ENCODE results near the gene DGKZ. TPM values are rescaled to one million over a fixed set of nuclear protein-coding genes. Genes with fewer than 3 reads are reported as not detected.
A peak's percentile ranks its signal among the peaks of the same experiment; 100 is the strongest.
"Not testable (repeated sequence)": the region's sequence is repeated elsewhere in the genome, so short reads cannot be mapped to it uniquely, and the experiment has no call there.

The DGKZ gene
- total and polyA plus RNA-seq, 12 donors: 12.4 to 160 (median 44.0) TPM

DNA sequence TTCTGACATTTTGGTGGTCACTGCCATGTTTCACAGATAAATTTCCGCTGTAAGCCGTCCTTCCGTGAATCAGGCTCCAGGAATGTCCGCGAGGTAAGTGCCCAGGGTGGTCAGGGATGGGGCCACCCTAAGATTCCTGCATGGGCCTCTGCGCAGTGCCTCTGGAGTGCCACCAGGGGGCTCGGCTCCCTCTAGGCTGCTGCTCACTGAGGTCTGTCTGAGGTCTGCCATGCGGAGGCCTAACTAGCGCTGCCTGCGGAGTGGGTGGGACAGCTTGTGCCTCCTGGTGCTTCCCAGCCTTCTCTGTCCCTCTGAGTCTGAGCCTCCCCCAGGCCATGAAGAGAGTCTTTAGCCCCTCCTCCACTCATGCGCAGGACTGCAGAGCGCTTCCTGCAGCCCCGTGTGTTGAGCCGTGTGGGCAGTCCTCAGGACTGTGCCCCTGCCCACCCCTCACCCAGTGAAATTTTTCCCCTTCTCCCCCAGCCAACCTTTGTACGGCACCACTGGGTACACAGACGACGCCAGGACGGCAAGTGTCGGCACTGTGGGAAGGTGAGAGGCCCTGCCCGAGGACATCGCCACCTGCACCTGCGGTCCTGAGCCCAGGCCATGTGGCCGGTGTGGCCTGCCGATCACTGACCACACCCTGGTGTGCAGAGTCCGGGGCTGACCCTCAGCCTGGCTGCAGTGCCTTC, 22.3 kb downstream of the DGKZ start:
- Histone ChIP-seq H3K27me3 (no peaks in the 10 kb centered on the region), H3K9me3 (replicated peaks in 1 of 3) (no peaks in the 10 kb centered on the region), H3K4me3 (no peak overlapping the region), H3K4me1 (replicated peaks in 1 of 2) (peaks cover 0 to 4% of the 10 kb centered on the region in 2 donors), H3K27ac (no peak overlapping the region), H3K36me3 (replicated peaks in 1 of 2) (peaks cover 0 to 57% of the 10 kb centered on the region in 2 donors)
- 66 to 72% (median 70%) methylated on average over 22 to 25 of the region's 25 CpGs for WGBS, 4 donors
- TF ChIP-seq, protein P1, sequence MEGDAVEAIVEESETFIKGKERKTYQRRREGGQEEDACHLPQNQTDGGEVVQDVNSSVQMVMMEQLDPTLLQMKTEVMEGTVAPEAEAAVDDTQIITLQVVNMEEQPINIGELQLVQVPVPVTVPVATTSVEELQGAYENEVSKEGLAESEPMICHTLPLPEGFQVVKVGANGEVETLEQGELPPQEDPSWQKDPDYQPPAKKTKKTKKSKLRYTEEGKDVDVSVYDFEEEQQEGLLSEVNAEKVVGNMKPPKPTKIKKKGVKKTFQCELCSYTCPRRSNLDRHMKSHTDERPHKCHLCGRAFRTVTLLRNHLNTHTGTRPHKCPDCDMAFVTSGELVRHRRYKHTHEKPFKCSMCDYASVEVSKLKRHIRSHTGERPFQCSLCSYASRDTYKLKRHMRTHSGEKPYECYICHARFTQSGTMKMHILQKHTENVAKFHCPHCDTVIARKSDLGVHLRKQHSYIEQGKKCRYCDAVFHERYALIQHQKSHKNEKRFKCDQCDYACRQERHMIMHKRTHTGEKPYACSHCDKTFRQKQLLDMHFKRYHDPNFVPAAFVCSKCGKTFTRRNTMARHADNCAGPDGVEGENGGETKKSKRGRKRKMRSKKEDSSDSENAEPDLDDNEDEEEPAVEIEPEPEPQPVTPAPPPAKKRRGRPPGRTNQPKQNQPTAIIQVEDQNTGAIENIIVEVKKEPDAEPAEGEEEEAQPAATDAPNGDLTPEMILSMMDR (IDR thresholded peaks at IDR 0.05): peak; percentile 63 to 83 (median 75)
- TF ChIP-seq POLR2A (IDR thresholded peaks at IDR 0.05): no peak
- peak in 6 of 7 donors; percentile 56 to 84 (median 70) for DNase-seq
- intact Hi-C loops (cut with DNase I): no loop called here

GRCh38 chr11:46370253-46370652, 23.0 kb downstream of the DGKZ start:
- intact Hi-C loops (cut with DNase I): no loop called here

DNA sequence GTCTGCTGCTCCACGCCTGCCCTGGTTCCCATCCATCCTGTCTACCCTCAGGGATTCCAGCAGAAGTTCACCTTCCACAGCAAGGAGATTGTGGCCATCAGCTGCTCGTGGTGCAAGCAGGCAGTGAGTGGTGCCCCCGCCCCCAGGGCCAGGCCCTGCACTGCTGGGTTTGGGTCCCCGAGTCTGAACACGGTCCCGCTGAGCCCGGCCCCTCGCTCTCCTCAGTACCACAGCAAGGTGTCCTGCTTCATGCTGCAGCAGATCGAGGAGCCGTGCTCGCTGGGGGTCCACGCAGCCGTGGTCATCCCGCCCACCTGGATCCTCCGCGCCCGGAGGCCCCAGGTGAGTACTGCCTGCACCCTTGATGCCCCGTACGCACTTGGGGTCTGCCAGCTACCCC, 24.0 kb downstream of the DGKZ start:
- H3K27me3 ChIP-seq; DNase-seq; H3K27ac ChIP-seq; H3K4me3 ChIP-seq; intact Hi-C loops (cut with DNase I); H3K9me3 ChIP-seq (replicated peaks in 1 of 3); H3K4me1 ChIP-seq (replicated peaks in 1 of 2): not testable (repeated sequence)
- peaks cover 0 to 74% of the 10 kb centered on the region in 2 donors for H3K36me3 ChIP-seq (replicated peaks in 1 of 2)
- 96 to 97% (median 96%) methylated on average over 17 to 19 of the region's 19 CpGs; no CpG with 5 or more reads in 1 of the 4 donors for WGBS, 4 donors

More at GRCh38 chr11:46370253-46370652, 23.0 kb downstream of the DGKZ start:
- DNase-seq: no peak
- H3K4me3 ChIP-seq: no peak overlapping the region
- TF ChIP-seq, protein P1 (IDR thresholded peaks at IDR 0.05): no peak
- no peak for TF ChIP-seq POLR2A (IDR thresholded peaks at IDR 0.05)
- WGBS, 4 donors: 83 to 87% (median 85%) methylated on average over 11 to 13 of the region's 13 CpGs
- H3K36me3 ChIP-seq (replicated peaks in 1 of 2): peaks cover 0 to 64% of the 10 kb centered on the region in 2 donors
- H3K27ac ChIP-seq: no peak overlapping the region
- H3K4me1 ChIP-seq (replicated peaks in 1 of 2): peaks cover 0 to 4% of the 10 kb centered on the region in 2 donors
- no peaks in the 10 kb centered on the region for H3K9me3 ChIP-seq (replicated peaks in 1 of 3)
- no peaks in the 10 kb centered on the region for H3K27me3 ChIP-seq

DNA sequence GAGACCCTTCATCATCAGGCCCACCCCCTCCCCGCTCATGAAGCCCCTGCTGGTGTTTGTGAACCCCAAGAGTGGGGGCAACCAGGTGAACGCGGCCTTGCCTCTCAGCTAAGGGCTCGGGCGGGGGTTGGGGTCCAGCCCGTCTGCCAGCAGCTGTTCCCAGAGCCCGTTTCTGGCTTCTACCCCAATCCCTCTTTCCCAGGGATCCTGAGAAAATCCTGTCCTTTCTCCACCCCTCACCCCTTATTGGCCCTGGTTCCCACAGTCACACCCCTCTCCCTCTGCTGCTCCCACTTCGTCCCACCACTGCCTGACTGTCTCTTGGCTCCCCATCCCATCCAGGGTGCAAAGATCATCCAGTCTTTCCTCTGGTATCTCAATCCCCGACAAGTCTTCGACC, 24.8 kb downstream of the DGKZ start:
- H3K4me3 ChIP-seq: no peak overlapping the region
- intact Hi-C loops (cut with DNase I): no loop called here
- peaks cover 0 to 79% of the 10 kb centered on the region in 2 donors for H3K36me3 ChIP-seq (replicated peaks in 1 of 2)
- no peaks in the 10 kb centered on the region for H3K9me3 ChIP-seq (replicated peaks in 1 of 3)
- TF ChIP-seq, protein P1 (IDR thresholded peaks at IDR 0.05): no peak
- no peak for TF ChIP-seq POLR2A (IDR thresholded peaks at IDR 0.05)
- 70 to 89% (median 87%) methylated on average over 9 to 10 of the region's 10 CpGs for WGBS, 4 donors
- H3K27me3 ChIP-seq: no peaks in the 10 kb centered on the region
- peaks cover 0 to 4% of the 10 kb centered on the region in 2 donors for H3K4me1 ChIP-seq (replicated peaks in 1 of 2)
- DNase-seq: no peak
- no peak overlapping the region for H3K27ac ChIP-seq

DNA sequence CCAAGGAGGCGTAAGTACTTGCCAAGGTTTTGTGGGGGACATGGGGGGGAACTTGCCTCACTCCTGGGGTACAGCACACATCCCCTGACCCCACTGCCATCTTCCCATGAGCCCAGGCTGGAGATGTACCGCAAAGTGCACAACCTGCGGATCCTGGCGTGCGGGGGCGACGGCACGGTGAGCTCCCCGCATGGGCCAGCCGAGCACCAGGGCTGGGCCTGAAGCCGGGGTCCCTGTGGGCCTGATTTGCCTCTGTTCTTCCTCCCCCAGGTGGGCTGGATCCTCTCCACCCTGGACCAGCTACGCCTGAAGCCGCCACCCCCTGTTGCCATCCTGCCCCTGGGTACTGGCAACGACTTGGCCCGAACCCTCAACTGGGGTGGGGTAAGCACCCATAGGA, 25.2 kb downstream of the DGKZ start:
- 82 to 100% (median 96%) methylated on average over 1 to 15 of the region's 15 CpGs for WGBS, 4 donors
- H3K4me3 ChIP-seq; H3K27me3 ChIP-seq; H3K9me3 ChIP-seq (replicated peaks in 1 of 3); intact Hi-C loops (cut with DNase I); H3K4me1 ChIP-seq (replicated peaks in 1 of 2); DNase-seq; H3K27ac ChIP-seq: not testable (repeated sequence)
- H3K36me3 ChIP-seq (replicated peaks in 1 of 2): peaks cover 0 to 79% of the 10 kb centered on the region in 2 donors
